HepG2 (cell line): Measurements from ENCODE around the gene SQOR.

Experiments
- CREM ChIP-seq, 2 experiments: sonication (generic) in 1 of 2; formaldehyde crosslinking in 1 of 2; IDR thresholded peaks; 2 replicates each; pipeline versions ENCODE4 v1.4.0 to v1.6.1; 2016 to 2020; ENCODE audit warnings: antibody characterized with exemption in 1 of 2, mild to moderate bottlenecking in 1 of 2, missing genetic modification reagents in 1 of 2
- CTCF ChIP-seq: sonication (generic); formaldehyde crosslinking; IDR thresholded peaks from 2 replicates; pipeline ENCODE4 v1.5.0; 2020; ENCODE audit warnings: mild to moderate bottlenecking, missing genetic modification reagents, moderate library complexity
- HNF1A ChIP-seq, 2 experiments: sonication (generic) in 1 of 2; formaldehyde crosslinking in 1 of 2; IDR thresholded peaks; 2 replicates each; pipeline versions ENCODE4 v1.4.0 to v1.6.1; 2016 to 2020; ENCODE audit warnings: borderline replicate concordance in 1 of 2, low read depth in 1 of 2, mild to moderate bottlenecking in 1 of 2, missing genetic modification reagents in 1 of 2
- JUN ChIP-seq: sonication (generic); formaldehyde crosslinking; IDR thresholded peaks from 2 replicates; pipeline ENCODE4 v1.4.0; 2020; ENCODE audit warnings: mild to moderate bottlenecking, missing genetic modification reagents
- NFIC ChIP-seq: IDR thresholded peaks from 2 replicates; pipeline ENCODE4 v1.6.1; 2012; ENCODE audit warnings: mild to moderate bottlenecking, low read length, inconsistent platforms
- TCF12 ChIP-seq, 2 experiments: fragments of 450-650 bp in 1 of 2; sonication (generic) in 1 of 2; formaldehyde crosslinking in 1 of 2; IDR thresholded peaks; 2 replicates each; pipeline versions ENCODE4 v1.6.1 to v1.8.0; 2017 to 2022; ENCODE audit warnings: antibody characterized with exemption in 1 of 2, mild to moderate bottlenecking in 1 of 2, missing genetic modification reagents in 1 of 2, moderate library complexity in 1 of 2
- ZNF143 ChIP-seq: sonication (generic); formaldehyde crosslinking; IDR thresholded peaks from 2 replicates; pipeline ENCODE4 v1.4.0; 2020; ENCODE audit warnings: missing genetic modification reagents
- ZNF24 ChIP-seq: fragments of 450-650 bp; IDR thresholded peaks from 2 replicates; pipeline ENCODE4 v1.6.1; 2017; ENCODE audit warnings: antibody characterized with exemption, mild to moderate bottlenecking
- ZNF772 ChIP-seq: sonication (generic); formaldehyde crosslinking; IDR thresholded peaks from 2 replicates; pipeline ENCODE4 v1.5.0; 2020; ENCODE audit warnings: mild to moderate bottlenecking, missing genetic modification reagents
- ZXDC ChIP-seq: sonication (generic); formaldehyde crosslinking; IDR thresholded peaks from 2 replicates; pipeline ENCODE4 v1.5.0; 2020; ENCODE audit warnings: mild to moderate bottlenecking, missing genetic modification reagents

GRCh38 chr15:45635763-45636292, 999 bp downstream of the SQOR start:
- no peak for TF ChIP-seq ZNF24
- no peak for TF ChIP-seq NFIC
- no peak for TF ChIP-seq TCF12 (IDR thresholded peaks at IDR 0.05)
- TF ChIP-seq TCF12 (CRISPR knock-in tag; IDR thresholded peaks at IDR 0.05) = no peak
- TF ChIP-seq ZNF143 (CRISPR knock-in tag) = no peak
- no peak for TF ChIP-seq CTCF (CRISPR knock-in tag)
- no peak for TF ChIP-seq CREM (IDR thresholded peaks at IDR 0.05)
- no peak for TF ChIP-seq CREM (CRISPR knock-in tag; IDR thresholded peaks at IDR 0.05)
- TF ChIP-seq JUN (CRISPR knock-in tag) = no peak
- no peak for TF ChIP-seq ZNF772 (CRISPR knock-in tag)
- TF ChIP-seq ZXDC = no peak
- no peak for TF ChIP-seq HNF1A (IDR thresholded peaks at IDR 0.05; ENCODE audit: low read depth)
- no peak for TF ChIP-seq HNF1A (CRISPR knock-in tag; IDR thresholded peaks at IDR 0.05; ENCODE audit: borderline replicate concordance)
